NCI-H748 (cell line): ENCODE data around the gene MID1.

Source experiments
- DNase-seq: peaks from one replicate; lab custom pipeline; 2025; ENCODE audit not compliant: unreplicated experiment; lab: John Stamatoyannopoulos, UW

The MID1 gene

GRCh38 chrX:10450959-10451355 is 169.4 kb downstream of the MID1 start:
- no peak for DNase-seq

GRCh38 chrX:10450229-10450958 is 170.0 kb downstream of the MID1 start:
- no peak for DNase-seq

GRCh38 chrX:10447564-10448214 is 172.7 kb downstream of the MID1 start:
- no peak for DNase-seq

- peak; percentile 1 for DNase-seq
Observed at GRCh38 chrX:10444204-10444603, 176.2 kb downstream of the MID1 start.

- DNase-seq = no peak
Observed at GRCh38 chrX:10441464-10441863, 178.9 kb downstream of the MID1 start.

GRCh38 chrX:10433296-10433965 is 187.0 kb downstream of the MID1 start:
- no peak for DNase-seq

GRCh38 chrX:10429908-10430307 is 190.5 kb downstream of the MID1 start:
- DNase-seq = no peak

GRCh38 chrX:10427249-10427648 is 193.1 kb downstream of the MID1 start:
- no peak for DNase-seq

GRCh38 chrX:10423716-10424115 is 196.7 kb downstream of the MID1 start:
- no peak for DNase-seq

- DNase-seq = no peak
Observed at GRCh38 chrX:10420134-10420533, 200.3 kb downstream of the MID1 start.

- no peak for DNase-seq
Observed at GRCh38 chrX:10416424-10416823, 204.0 kb downstream of the MID1 start.

- DNase-seq = no peak
Observed at GRCh38 chrX:10415306-10416001, 204.9 kb downstream of the MID1 start.

- no peak for DNase-seq
Observed at GRCh38 chrX:10414862-10415261, 205.5 kb downstream of the MID1 start.

GRCh38 chrX:10414156-10414824 is 206.1 kb downstream of the MID1 start:
- DNase-seq = no peak

GRCh38 chrX:10404436-10404835 is 215.9 kb downstream of the MID1 start:
- DNase-seq = no peak

GRCh38 chrX:10401239-10401638 is 219.1 kb downstream of the MID1 start:
- no peak for DNase-seq

- no peak for DNase-seq
Observed at GRCh38 chrX:10399043-10399741, 221.2 kb downstream of the MID1 start.

GRCh38 chrX:10398215-10398614 is 222.2 kb downstream of the MID1 start:
- DNase-seq = no peak

GRCh38 chrX:10397349-10397748 is 223.0 kb downstream of the MID1 start:
- DNase-seq = no peak

- no peak for DNase-seq
Observed at GRCh38 chrX:10395643-10396042, 224.7 kb downstream of the MID1 start.
